Endothelial cell of umbilical vein (primary cell): ENCODE data around the gene CNTNAP2. TPM values are rescaled to one million over a fixed set of nuclear protein-coding genes. Genes with fewer than 3 reads are reported as not detected.

Source experiments
- BruUV-seq: library from RNA; stranded (reverse); fragments of 400-500 nt; replicated peaks from 2 replicates; lab custom pipeline; 2021; lab: Mats Ljungman, UMichigan
- CTCF ChIA-PET: fragments of 300-600, 350-600 bp; sonication (Branson Sonifier 250); formaldehyde crosslinking; loops from one replicate; lab custom pipeline; 2021; ENCODE audit warnings: antibody characterized with exemption, inconsistent platforms; lab: Charles Lee
- POLR2A ChIA-PET: fragments of 300-600, 350-600 bp; sonication (Branson Sonifier 250); formaldehyde crosslinking; loops from one replicate; lab custom pipeline; 2021; ENCODE audit warnings: antibody characterized with exemption, inconsistent platforms; lab: Charles Lee
- DNase-seq: peaks from one replicate; pipeline ENCODE4 v3.0.0-alpha.2; 2011; ENCODE audit warnings: low read depth, low spot score
- FAIRE-seq: peaks from 2 replicates; lab custom pipeline; 2011; peaks lifted over from hg19 to GRCh38; lab: Jason Lieb, UNC
- H2AFZ ChIP-seq: 2 replicates; pipeline ENCODE4 v1.6.0; 2012; ENCODE audit warnings: low read depth, low read length, control low read depth, inconsistent platforms
- H3K27ac ChIP-seq: 2 replicates; pipeline ENCODE4 v1.5.1; 2011; ENCODE audit warnings: low read depth, mild to moderate bottlenecking, control low read depth, low read length, moderate library complexity; ENCODE audit not compliant: insufficient read depth
- H3K27me3 ChIP-seq, 2 experiments: 2 replicates each; pipeline versions ENCODE4 v1.6.0 to v1.6.1; 2011; ENCODE audit warnings: low read length in 2 of 2, mixed read lengths in 1 of 2; ENCODE audit not compliant: control insufficient read depth in 2 of 2, insufficient read depth in 2 of 2
- H3K36me3 ChIP-seq, 2 experiments: 2 replicates in 1 of 2; 3 replicates in 1 of 2; pipeline ENCODE4 v1.5.1; 2011; ENCODE audit warnings: low read length in 2 of 2, mild to moderate bottlenecking in 1 of 2, moderate library complexity in 1 of 2; ENCODE audit not compliant: control insufficient read depth in 2 of 2, insufficient read depth in 2 of 2; ENCODE audit errors: extremely low read depth in 1 of 2
- H3K4me1 ChIP-seq: 3 replicates; pipeline ENCODE4 v1.5.1; 2011; ENCODE audit warnings: mild to moderate bottlenecking, low read length; ENCODE audit not compliant: control insufficient read depth, insufficient read depth; ENCODE audit errors: extremely low read depth
- H3K4me2 ChIP-seq: 2 replicates; pipeline ENCODE4 v1.6.1; 2011; ENCODE audit warnings: low read length, control low read depth, mixed read lengths; ENCODE audit not compliant: insufficient read depth
- H3K4me3 ChIP-seq, 3 experiments: fragments of 200-600 bp in 1 of 3; sonication (generic), shearing (Covaris generic) in 1 of 3; replicated peaks in 1 of 3; 2 replicates each; pipeline ENCODE4 v1.5.1; 2011 to 2016; ENCODE audit warnings: control low read depth in 3 of 3, low read length in 3 of 3, mild to moderate bottlenecking in 2 of 3, inconsistent platforms in 1 of 3, low read depth in 1 of 3, moderate library complexity in 1 of 3; ENCODE audit not compliant: insufficient read depth in 1 of 3
- H3K79me2 ChIP-seq: 2 replicates; pipeline ENCODE4 v1.6.0; 2012; ENCODE audit warnings: low read length, inconsistent platforms; ENCODE audit not compliant: control insufficient read depth, insufficient read depth
- H3K9ac ChIP-seq: replicated peaks from 2 replicates; pipeline ENCODE3; 2011; ENCODE audit warnings: low read length, control low read depth; ENCODE audit not compliant: insufficient read depth; ENCODE audit errors: extremely low read depth
- H3K9me1 ChIP-seq: replicated peaks from 3 replicates; pipeline ENCODE4 v1.6.0; 2011; ENCODE audit warnings: mild to moderate bottlenecking, low read length; ENCODE audit not compliant: control insufficient read depth, insufficient read depth; ENCODE audit errors: extremely low read depth
- H3K9me3 ChIP-seq: replicated peaks from 2 replicates; pipeline ENCODE4 v1.5.1; 2012; ENCODE audit warnings: low read length, inconsistent platforms; ENCODE audit not compliant: control insufficient read depth, insufficient read depth
- H4K20me1 ChIP-seq: replicated peaks from 2 replicates; pipeline ENCODE3; 2011; ENCODE audit warnings: mild to moderate bottlenecking, low read length; ENCODE audit not compliant: control insufficient read depth, insufficient read depth; ENCODE audit errors: extremely low read depth
- EZH2 ChIP-seq: IDR thresholded peaks from 2 replicates; pipeline ENCODE4 v1.6.1; 2012; ENCODE audit warnings: borderline replicate concordance, low read depth, mild to moderate bottlenecking, moderate library complexity, low read length, inconsistent platforms; ENCODE audit not compliant: severe bottlenecking
- dilution Hi-C: fragments of 300-500 bp; cut with MboI; formaldehyde crosslinking; loops from one replicate; pipeline ENCODE4 v1.15.0; 2019; ENCODE audit warnings: low sequenced_read_pairs; ENCODE audit not compliant: extremely low pct_ligation_motif_present
- intact Hi-C: fragments of 100-400 bp; cut with micrococcal nuclease; formaldehyde crosslinking; loops from one replicate; pipeline ENCODE4 v1.10.0; 2022
- polyA plus RNA-seq, 4 experiments: library from polyadenylated mRNA; depleted of rRNA in 3 of 4; stranded (reverse) in 3 of 4; unstranded in 1 of 4; fragments of >200 nt; gene quantifications; 2 replicates each; pipeline versions ENCODE4 v1.2.1 to v1.2.3, GENCODE V29; 2011 to 2012; ENCODE audit warnings: missing spikeins in 1 of 4
- total RNA-seq: library from RNA; stranded (reverse); gene quantifications from 2 replicates; pipeline ENCODE4 v1.2.3, GENCODE V29; 2021
- TF ChIP-seq, protein P1 (sequence below): IDR thresholded peaks from 2 replicates; pipeline ENCODE4 v1.6.1; 2011; ENCODE audit not compliant: insufficient read depth, insufficient read length
- TF ChIP-seq, protein P2 (sequence below), 2 donors: IDR thresholded peaks; 1 replicate in 1 of 2; 2 replicates in 1 of 2; pipeline ENCODE4 v1.5.1; 2011; ENCODE audit warnings: low read length in 2 of 2, mild to moderate bottlenecking in 2 of 2, moderate library complexity in 2 of 2, control low read depth in 1 of 2, inconsistent platforms in 1 of 2, low read depth in 1 of 2; ENCODE audit not compliant: insufficient read depth in 1 of 2; ENCODE audit errors: extremely low read depth in 1 of 2

Gene CNTNAP2
- total and polyA plus RNA-seq, 2 donors (not counting 3 experiments of a cell fraction or from before 2014, with no cell fraction given), result not detected

DNA sequence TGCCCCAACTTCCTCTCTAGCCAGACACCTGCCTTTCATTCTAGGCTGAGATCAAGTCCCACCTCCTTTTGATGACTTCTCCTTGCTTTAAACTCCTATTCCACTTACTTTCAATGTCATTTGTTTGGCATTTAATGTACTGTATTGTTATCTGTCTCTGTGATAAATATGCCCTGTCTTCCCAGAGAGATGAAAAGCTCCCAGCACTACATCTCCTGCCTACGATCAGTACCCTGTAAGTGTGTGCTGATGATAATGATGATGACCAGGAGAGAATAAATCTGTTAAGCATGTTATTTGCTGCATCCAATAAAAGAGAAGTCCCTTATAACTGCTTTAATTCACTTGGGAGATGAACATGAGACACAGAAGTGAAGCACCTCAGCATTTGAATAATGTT lies 2106.6 kb downstream of the CNTNAP2 start:
- CTCF ChIA-PET, result no interaction called here
- intact Hi-C loops, result no loop called here
- no peak overlapping the region for H3K4me2 ChIP-seq
- H4K20me1 ChIP-seq, result no peaks in the 10 kb centered on the region
- H3K4me1 ChIP-seq, result no peaks in the 10 kb centered on the region
- POLR2A ChIA-PET, result no interaction called here
- DNase-seq (no peak), FAIRE-seq (no peak)
- H3K9me1 ChIP-seq, result no peaks in the 10 kb centered on the region
- dilution Hi-C loops, result no loop called here
- TF ChIP-seq, protein P1, sequence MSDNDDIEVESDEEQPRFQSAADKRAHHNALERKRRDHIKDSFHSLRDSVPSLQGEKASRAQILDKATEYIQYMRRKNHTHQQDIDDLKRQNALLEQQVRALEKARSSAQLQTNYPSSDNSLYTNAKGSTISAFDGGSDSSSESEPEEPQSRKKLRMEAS, result no peak
- no peak for TF ChIP-seq EZH2
- peaks cover 6% of the 10 kb centered on the region for H3K9me3 ChIP-seq
- H3K27me3 ChIP-seq, result no peaks in the 10 kb centered on the region
- no TSS peak for BruUV-seq
- no peaks in the 10 kb centered on the region for H3K36me3 ChIP-seq
- H2AFZ ChIP-seq, result no peak overlapping the region
- H3K4me3 ChIP-seq, result no peak overlapping the region
- no peak overlapping the region for H3K27ac ChIP-seq
- H3K79me2 ChIP-seq, result no peaks in the 10 kb centered on the region
- H3K9ac ChIP-seq, result no peak overlapping the region

DNA sequence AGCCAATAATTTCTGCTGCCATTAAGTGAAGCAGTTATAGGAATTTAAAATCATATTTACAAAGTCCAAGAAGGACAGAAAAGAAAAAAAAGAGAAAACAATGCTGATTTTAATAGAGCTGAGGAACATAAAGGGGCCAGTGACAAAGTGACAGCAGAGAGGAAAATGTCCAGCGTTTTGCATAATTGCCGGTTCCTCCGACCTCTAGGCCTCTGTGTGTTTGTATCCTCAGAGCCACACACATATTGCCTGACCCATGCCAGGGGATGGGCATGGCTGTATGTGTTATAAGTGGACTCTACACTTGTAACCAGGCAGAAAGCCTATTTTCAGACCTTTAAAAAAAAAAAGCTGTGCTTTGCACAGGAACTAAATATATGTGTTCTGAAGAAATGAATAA lies 2107.1 kb downstream of the CNTNAP2 start:
- BruUV-seq, result no TSS peak
- FAIRE-seq, result no peak
- Histone ChIP-seq H3K4me1 (no peaks in the 10 kb centered on the region), H3K9ac (no peak overlapping the region), H3K27me3 (no peaks in the 10 kb centered on the region), H3K9me3 (peaks cover 6% of the 10 kb centered on the region), H4K20me1 (no peaks in the 10 kb centered on the region), H3K36me3 (no peaks in the 10 kb centered on the region), H3K27ac (no peak overlapping the region), H3K4me3 (no peak overlapping the region), H3K79me2 (no peaks in the 10 kb centered on the region), H2AFZ (no peak overlapping the region), H3K9me1 (no peaks in the 10 kb centered on the region), H3K4me2 (no peak overlapping the region)
- ChIA-PET POLR2A (no interaction called here), CTCF (no interaction called here)
- TF ChIP-seq, protein P1, result no peak
- no peak for TF ChIP-seq EZH2
- TF ChIP-seq, protein P2, sequence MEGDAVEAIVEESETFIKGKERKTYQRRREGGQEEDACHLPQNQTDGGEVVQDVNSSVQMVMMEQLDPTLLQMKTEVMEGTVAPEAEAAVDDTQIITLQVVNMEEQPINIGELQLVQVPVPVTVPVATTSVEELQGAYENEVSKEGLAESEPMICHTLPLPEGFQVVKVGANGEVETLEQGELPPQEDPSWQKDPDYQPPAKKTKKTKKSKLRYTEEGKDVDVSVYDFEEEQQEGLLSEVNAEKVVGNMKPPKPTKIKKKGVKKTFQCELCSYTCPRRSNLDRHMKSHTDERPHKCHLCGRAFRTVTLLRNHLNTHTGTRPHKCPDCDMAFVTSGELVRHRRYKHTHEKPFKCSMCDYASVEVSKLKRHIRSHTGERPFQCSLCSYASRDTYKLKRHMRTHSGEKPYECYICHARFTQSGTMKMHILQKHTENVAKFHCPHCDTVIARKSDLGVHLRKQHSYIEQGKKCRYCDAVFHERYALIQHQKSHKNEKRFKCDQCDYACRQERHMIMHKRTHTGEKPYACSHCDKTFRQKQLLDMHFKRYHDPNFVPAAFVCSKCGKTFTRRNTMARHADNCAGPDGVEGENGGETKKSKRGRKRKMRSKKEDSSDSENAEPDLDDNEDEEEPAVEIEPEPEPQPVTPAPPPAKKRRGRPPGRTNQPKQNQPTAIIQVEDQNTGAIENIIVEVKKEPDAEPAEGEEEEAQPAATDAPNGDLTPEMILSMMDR (IDR thresholded peaks at IDR 0.05; ENCODE audit: extremely low read depth in 1 of 2, insufficient read depth in 1 of 2, low read depth in 1 of 2, low read length in 2 of 2), result no peak
- intact Hi-C loops (no loop called here), dilution Hi-C loops (no loop called here)
- no peak for DNase-seq
